Endodermal cell (in vitro differentiated cells): ENCODE measurements around the gene PLAGL2. TPM values are rescaled to one million over a fixed set of nuclear protein-coding genes. Genes with fewer than 3 reads are reported as not detected.

Experiments
- DNase-seq: peaks from one replicate; pipeline ENCODE4 v3.0.0-alpha.2; 2017
- H3K27ac ChIP-seq: 2 replicates; pipeline ENCODE4 v1.5.1; 2013; ENCODE audit warnings: mild to moderate bottlenecking, low read depth, low read length, moderate library complexity
- H3K27me3 ChIP-seq: 2 replicates; pipeline ENCODE4 v1.6.1; 2013; ENCODE audit warnings: mild to moderate bottlenecking, low read length, moderate library complexity; ENCODE audit not compliant: insufficient read depth, control insufficient read depth, poor library complexity, severe bottlenecking
- H3K36me3 ChIP-seq: 2 replicates; pipeline ENCODE4 v1.7.0; 2013; ENCODE audit warnings: mild to moderate bottlenecking, low read length, moderate library complexity; ENCODE audit not compliant: control insufficient read depth, insufficient read depth
- H3K4me1 ChIP-seq: one replicate; pipeline ENCODE4 v1.7.0; 2013; ENCODE audit warnings: low read length; ENCODE audit not compliant: control insufficient read depth, insufficient read depth
- H3K4me3 ChIP-seq: 2 replicates; pipeline ENCODE4 v1.5.1; 2013; ENCODE audit warnings: mild to moderate bottlenecking, low read length, moderate library complexity
- H3K9ac ChIP-seq: 2 replicates; pipeline ENCODE4 v1.6.1; 2013; ENCODE audit warnings: mild to moderate bottlenecking, low read length, moderate library complexity; ENCODE audit not compliant: poor library complexity, severe bottlenecking; ENCODE audit errors: extremely low read depth
- H3K9me3 ChIP-seq: 2 replicates; pipeline ENCODE4 v1.6.1; 2013; ENCODE audit warnings: mild to moderate bottlenecking, low read length, moderate library complexity; ENCODE audit not compliant: control insufficient read depth
- H3K27ac Mint-ChIP-seq: 2 replicates; pipeline ENCODE4 v1.8.0; 2020; ENCODE audit warnings: mixed read lengths
- H3K27me3 Mint-ChIP-seq: 2 replicates; pipeline ENCODE4 v1.8.0; 2021; ENCODE audit warnings: mild to moderate bottlenecking, mixed read lengths; ENCODE audit not compliant: insufficient read depth
- H3K36me3 Mint-ChIP-seq: 2 replicates; pipeline ENCODE4 v1.8.0; 2020; ENCODE audit warnings: low read depth, mixed read lengths
- H3K4me1 Mint-ChIP-seq: 2 replicates; pipeline ENCODE4 v1.8.0; 2020; ENCODE audit warnings: mixed read lengths
- H3K4me3 Mint-ChIP-seq: 2 replicates; pipeline ENCODE4 v1.8.0; 2020; ENCODE audit warnings: mild to moderate bottlenecking, moderate library complexity, mixed read lengths
- H3K9me3 Mint-ChIP-seq: 2 replicates; pipeline ENCODE4 v1.8.0; 2020; ENCODE audit warnings: mild to moderate bottlenecking, mixed read lengths
- CTCF ChIP-seq: fragments of 200-600 bp; sonication (generic); conservative IDR thresholded peaks from 2 replicates; pipeline ENCODE4 v1.5.0; 2021; ENCODE audit warnings: antibody characterized with exemption, mild to moderate bottlenecking
- WGBS, 2 experiments: methylation state at CpG; one replicate each; pipeline versions ENCODE4 v1.1.5 to v1.1.7; 2013; ENCODE audit warnings: missing lambda C conversion rate in 2 of 2, mixed read lengths in 1 of 2; ENCODE audit not compliant: insufficient coverage in 1 of 2, insufficient read length in 1 of 2; 5-methylcytosine and 5-hydroxymethylcytosine counted together
- total RNA-seq, 2 donors: library from RNA; stranded (reverse); fragmentation: NEBNext Ultra II Directional in 1 of 2; extraction: Animal tissue kit (Norgen Biotek cat#: 25700) in 1 of 2; gene quantifications; 2 replicates in 1 of 2; 3 replicates in 1 of 2; pipeline ENCODE4 v1.2.1, GENCODE V29; 2021

The PLAGL2 gene
- total RNA-seq, 2 donors from 2014 or later, result 25.5 to 34.5 TPM

GRCh38 chr20:32164984-32165735 lies 42.4 kb downstream of the PLAGL2 start:
- no peak overlapping the region for H3K27ac ChIP-seq
- Mint-ChIP-seq H3K27me3 (no peaks in the 10 kb centered on the region), H3K4me1 (peaks cover 7% of the 10 kb centered on the region), H3K4me3 (no peak overlapping the region), H3K36me3 (peaks cover 64% of the 10 kb centered on the region), H3K9me3 (no peaks in the 10 kb centered on the region), H3K27ac (no peak overlapping the region)
- no peak overlapping the region for H3K4me3 ChIP-seq
- peak; percentile 26 for DNase-seq
- H3K36me3 ChIP-seq, result peaks cover 41% of the 10 kb centered on the region
- no peak for TF ChIP-seq CTCF
- WGBS, 2 experiments, result 94 to 97% methylated on average over 15 to 21 of the region's 21 CpGs
- no peaks in the 10 kb centered on the region for H3K9me3 ChIP-seq
- no peak overlapping the region for H3K9ac ChIP-seq
- no peaks in the 10 kb centered on the region for H3K4me1 ChIP-seq
- H3K27me3 ChIP-seq, result no peaks in the 10 kb centered on the region

- no peaks in the 10 kb centered on the region for H3K4me1 ChIP-seq
- H3K9me3 ChIP-seq, result no peaks in the 10 kb centered on the region
- no peak overlapping the region for H3K27ac ChIP-seq
- H3K4me3 ChIP-seq, result no peak overlapping the region
- H3K36me3 ChIP-seq, result peaks cover 53% of the 10 kb centered on the region
- H3K4me3 Mint-ChIP-seq, result no peak overlapping the region
- no peaks in the 10 kb centered on the region for H3K27me3 Mint-ChIP-seq
- no peak for DNase-seq
- peaks cover 7% of the 10 kb centered on the region for H3K4me1 Mint-ChIP-seq
- 93 to 100% methylated on average over 2 to 5 of the region's 5 CpGs for WGBS, 2 experiments
- H3K27me3 ChIP-seq, result no peaks in the 10 kb centered on the region
- TF ChIP-seq CTCF, result no peak
- H3K36me3 Mint-ChIP-seq, result peaks cover 76% of the 10 kb centered on the region
- no peaks in the 10 kb centered on the region for H3K9me3 Mint-ChIP-seq
- H3K27ac Mint-ChIP-seq, result no peak overlapping the region
- H3K9ac ChIP-seq, result no peak overlapping the region
Observed at GRCh38 chr20:32163951-32164350, 43.6 kb downstream of the PLAGL2 start.

GRCh38 chr20:32162351-32162750 lies 45.2 kb downstream of the PLAGL2 start:
- no peak overlapping the region for H3K27ac ChIP-seq
- peaks cover 67% of the 10 kb centered on the region for H3K36me3 ChIP-seq
- Mint-ChIP-seq H3K4me3 (no peak overlapping the region), H3K4me1 (no peaks in the 10 kb centered on the region), H3K27ac (no peak overlapping the region), H3K9me3 (no peaks in the 10 kb centered on the region), H3K27me3 (no peaks in the 10 kb centered on the region), H3K36me3 (peaks cover 86% of the 10 kb centered on the region)
- 93 to 95% methylated on average over 3 of the region's 3 CpGs for WGBS, 2 experiments
- TF ChIP-seq CTCF, result no peak
- no peak for DNase-seq
- H3K27me3 ChIP-seq, result no peaks in the 10 kb centered on the region
- H3K4me1 ChIP-seq, result no peaks in the 10 kb centered on the region
- no peak overlapping the region for H3K9ac ChIP-seq
- H3K9me3 ChIP-seq, result no peaks in the 10 kb centered on the region
- H3K4me3 ChIP-seq, result no peak overlapping the region
